ENCODE data around the gene TUBB2B. TPM values are rescaled to one million over a fixed set of nuclear protein-coding genes. Genes with fewer than 3 reads are reported as not detected.
A peak's percentile ranks its signal among the peaks of the same experiment; 100 is the strongest.

The TUBB2B gene
- total and polyA plus RNA-seq, 9 of the 15 experiments (the other 6 are each of a cell fraction or from before 2014, with no cell fraction given), result 0.11 to 9.7 (median 4.6) TPM

DNA sequence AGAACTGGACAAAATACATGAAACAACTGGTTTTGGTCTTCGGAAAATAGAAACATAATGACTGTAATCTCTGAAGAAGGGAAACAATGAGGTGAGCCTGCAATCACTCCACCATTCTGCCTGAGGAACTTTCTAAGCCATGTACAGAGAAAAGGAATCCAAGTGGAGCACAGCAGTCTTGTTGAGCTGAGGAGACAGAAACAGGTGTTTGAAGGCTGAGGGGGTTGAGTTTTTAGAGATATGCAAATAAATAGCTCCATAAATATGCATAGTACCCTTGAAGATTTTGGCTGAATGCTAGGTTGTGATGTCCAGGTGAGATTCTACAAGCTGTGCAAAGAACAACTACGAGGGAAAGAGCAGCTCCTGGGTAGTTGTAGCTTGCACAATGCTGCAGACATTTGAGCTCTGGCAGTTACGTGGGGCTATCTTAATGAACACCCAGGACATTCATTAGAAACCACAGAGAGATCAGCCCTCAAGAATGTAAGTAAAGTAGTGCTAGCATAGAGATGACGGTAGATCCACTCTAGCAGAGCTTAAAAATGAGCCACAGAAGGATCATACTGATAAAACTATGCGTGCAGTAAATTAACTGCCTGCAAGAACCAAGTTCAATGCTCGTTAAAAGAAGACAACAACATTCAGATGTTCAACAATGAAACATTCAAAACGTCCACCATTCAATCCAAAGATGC, 24.3 kb downstream of the TUBB2B start (continued):
- TF ChIP-seq NFXL1 (CRISPR knock-in tag; IDR thresholded peaks at IDR 0.05) (no peak), ESRRB (CRISPR knock-in tag; IDR thresholded peaks at IDR 0.05; ENCODE audit: borderline replicate concordance) (no peak), NR2C2 (CRISPR knock-in tag; IDR thresholded peaks at IDR 0.05) (no peak), NR2C2 (tag; IDR thresholded peaks at IDR 0.05) (no peak), ZBTB1 (CRISPR knock-in tag; IDR thresholded peaks at IDR 0.05; ENCODE audit: borderline replicate concordance, low read depth) (no peak), TCF3 (CRISPR knock-in tag; IDR thresholded peaks at IDR 0.05) (peak; percentile 94), SMARCB1 (IDR thresholded peaks at IDR 0.05; ENCODE audit: insufficient read length, low read depth) (no peak)
- TF ChIP-seq, protein P1, sequence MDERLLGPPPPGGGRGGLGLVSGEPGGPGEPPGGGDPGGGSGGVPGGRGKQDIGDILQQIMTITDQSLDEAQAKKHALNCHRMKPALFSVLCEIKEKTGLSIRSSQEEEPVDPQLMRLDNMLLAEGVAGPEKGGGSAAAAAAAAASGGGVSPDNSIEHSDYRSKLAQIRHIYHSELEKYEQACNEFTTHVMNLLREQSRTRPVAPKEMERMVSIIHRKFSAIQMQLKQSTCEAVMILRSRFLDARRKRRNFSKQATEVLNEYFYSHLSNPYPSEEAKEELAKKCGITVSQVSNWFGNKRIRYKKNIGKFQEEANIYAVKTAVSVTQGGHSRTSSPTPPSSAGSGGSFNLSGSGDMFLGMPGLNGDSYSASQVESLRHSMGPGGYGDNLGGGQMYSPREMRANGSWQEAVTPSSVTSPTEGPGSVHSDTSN (CRISPR knock-in tag; IDR thresholded peaks at IDR 0.05; ENCODE audit: low read depth), result no peak
- TF ChIP-seq, protein P1 (tag; conservative IDR thresholded peaks at IDR 0.05; ENCODE audit: low read depth), result peak; percentile 47; the same call in 1 of the 2 replicates
- TF ChIP-seq, protein P2, sequence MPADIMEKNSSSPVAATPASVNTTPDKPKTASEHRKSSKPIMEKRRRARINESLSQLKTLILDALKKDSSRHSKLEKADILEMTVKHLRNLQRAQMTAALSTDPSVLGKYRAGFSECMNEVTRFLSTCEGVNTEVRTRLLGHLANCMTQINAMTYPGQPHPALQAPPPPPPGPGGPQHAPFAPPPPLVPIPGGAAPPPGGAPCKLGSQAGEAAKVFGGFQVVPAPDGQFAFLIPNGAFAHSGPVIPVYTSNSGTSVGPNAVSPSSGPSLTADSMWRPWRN (IDR thresholded peaks at IDR 0.05; ENCODE audit: low read depth), result peak; percentile 74
